ENCODE data around the gene ULK2. TPM values are rescaled to one million over a fixed set of nuclear protein-coding genes. Genes with fewer than 3 reads are reported as not detected.
A peak's percentile ranks its signal among the peaks of the same experiment; 100 is the strongest.

Gene ULK2
- total RNA-seq, 1 experiment from 2014 or later = 12.9 TPM

GRCh38 chr17:19791918-19792550 is 75.7 kb downstream of the ULK2 start:
- no peak for TF ChIP-seq CTCF (conservative IDR thresholded peaks at IDR 0.05; ENCODE audit: low read depth, low read length)
- Histone ChIP-seq H3K4me3 (ENCODE audit: low read depth, low read length, poor library complexity, severe bottlenecking) (no peak overlapping the region), H3K36me3 (ENCODE audit: insufficient read depth, low read length, poor library complexity, severe bottlenecking) (peaks cover 28% of the 10 kb centered on the region), H3K4me1 (ENCODE audit: insufficient read depth, low read length, poor library complexity, severe bottlenecking) (no peaks in the 10 kb centered on the region), H3K9me3 (ENCODE audit: low read depth, low read length, poor library complexity, severe bottlenecking) (no peaks in the 10 kb centered on the region), H3K27ac (ENCODE audit: low read depth, low read length, poor library complexity, severe bottlenecking) (no peak overlapping the region), H3K27me3 (replicated peaks; ENCODE audit: insufficient read depth, low read depth, low read length, poor library complexity) (no peaks in the 10 kb centered on the region)
- DNase-seq (ENCODE audit: low spot score) = no peak
- POLR2A ChIA-PET (ENCODE audit: low non-redundant PET) = no interaction called here
- CTCF ChIA-PET = no interaction called here
- BruUV-seq (replicated peaks) = no TSS peak
- intact Hi-C loops (cut with micrococcal nuclease; ENCODE audit: unreplicated experiment) = no loop called here

GRCh38 chr17:19787733-19788357 is 79.9 kb downstream of the ULK2 start:
- no peak for TF ChIP-seq EZH2 (IDR thresholded peaks at IDR 0.05; ENCODE audit: borderline replicate concordance, low read depth, low read length, poor library complexity, severe bottlenecking)
- no peak for TF ChIP-seq CTCF (conservative IDR thresholded peaks at IDR 0.05; ENCODE audit: low read depth, low read length)
- BruUV-seq (replicated peaks) = no TSS peak
- no peak overlapping the region for H3K4me3 ChIP-seq (ENCODE audit: low read depth, low read length, poor library complexity, severe bottlenecking)
- H3K27ac ChIP-seq (ENCODE audit: low read depth, low read length, poor library complexity, severe bottlenecking) = no peak overlapping the region
- H3K27me3 ChIP-seq (replicated peaks; ENCODE audit: insufficient read depth, low read depth, low read length, poor library complexity) = no peaks in the 10 kb centered on the region
- intact Hi-C loops (cut with micrococcal nuclease; ENCODE audit: unreplicated experiment) = no loop called here
- H3K36me3 ChIP-seq (ENCODE audit: insufficient read depth, low read length, poor library complexity, severe bottlenecking) = peaks cover 4% of the 10 kb centered on the region
- no peaks in the 10 kb centered on the region for H3K9me3 ChIP-seq (ENCODE audit: low read depth, low read length, poor library complexity, severe bottlenecking)
- H3K4me1 ChIP-seq (ENCODE audit: insufficient read depth, low read length, poor library complexity, severe bottlenecking) = no peaks in the 10 kb centered on the region
- CTCF ChIA-PET = interaction anchor here (0.6 kb wide), 1 partner anchor 239 kb away, joined by 3 read pairs; no protein-coding TSS in a partner anchor
- DNase-seq (ENCODE audit: low spot score) = peak; percentile 17
- POLR2A ChIA-PET (ENCODE audit: low non-redundant PET) = no interaction called here

GRCh38 chr17:19785854-19786253 is 81.9 kb downstream of the ULK2 start:
- POLR2A ChIA-PET (ENCODE audit: low non-redundant PET) = no interaction called here
- CTCF ChIA-PET = no interaction called here
- TF ChIP-seq EZH2 (IDR thresholded peaks at IDR 0.05; ENCODE audit: borderline replicate concordance, low read depth, low read length, poor library complexity, severe bottlenecking) = no peak
- 0 out of 2 replicates have a peak, but pooled peaks have one; percentile 13 for TF ChIP-seq CTCF (conservative IDR thresholded peaks at IDR 0.05; ENCODE audit: low read depth, low read length)
- H3K4me3 ChIP-seq (ENCODE audit: low read depth, low read length, poor library complexity, severe bottlenecking) = no peak overlapping the region
- intact Hi-C loops (cut with micrococcal nuclease; ENCODE audit: unreplicated experiment) = no loop called here
- H3K36me3 ChIP-seq (ENCODE audit: insufficient read depth, low read length, poor library complexity, severe bottlenecking) = peaks cover 12% of the 10 kb centered on the region
- no peak overlapping the region for H3K27ac ChIP-seq (ENCODE audit: low read depth, low read length, poor library complexity, severe bottlenecking)
- BruUV-seq (replicated peaks) = no TSS peak
- DNase-seq (ENCODE audit: low spot score) = no peak
- H3K9me3 ChIP-seq (ENCODE audit: low read depth, low read length, poor library complexity, severe bottlenecking) = no peaks in the 10 kb centered on the region
- no peaks in the 10 kb centered on the region for H3K27me3 ChIP-seq (replicated peaks; ENCODE audit: insufficient read depth, low read depth, low read length, poor library complexity)
- H3K4me1 ChIP-seq (ENCODE audit: insufficient read depth, low read length, poor library complexity, severe bottlenecking) = no peaks in the 10 kb centered on the region
